CD8-positive, alpha-beta memory T cell (primary cell): ENCODE results near the gene ENOX1. TPM values are rescaled to one million over a fixed set of nuclear protein-coding genes. Genes with fewer than 3 reads are reported as not detected.

ENCODE experiments used
- CTCF ChIA-PET: fragments of 350-600 bp; sonication (Branson Sonifier 250); formaldehyde crosslinking; loops from one replicate; lab custom pipeline; 2021; ENCODE audit warnings: antibody characterized with exemption; lab: Charles Lee
- POLR2A ChIA-PET: fragments of 350-600 bp; sonication (Branson Sonifier 250); formaldehyde crosslinking; loops from one replicate; lab custom pipeline; 2021; ENCODE audit warnings: antibody characterized with exemption; lab: Charles Lee
- DNase-seq, 5 donors: peaks; one replicate each; pipeline versions ENCODE4 v3.0.0 to v3.0.0-alpha.2; 2020 to 2022; ENCODE audit warnings: mixed read lengths in 1 of 5
- H3K27ac ChIP-seq: one replicate; pipeline ENCODE4 v1.7.0; 2013; ENCODE audit warnings: low read depth, mild to moderate bottlenecking, low read length, moderate library complexity
- H3K27me3 ChIP-seq: 2 replicates; pipeline ENCODE4 v1.7.0; 2013; ENCODE audit warnings: low read length, mild to moderate bottlenecking; ENCODE audit not compliant: insufficient read depth, poor library complexity, severe bottlenecking
- H3K36me3 ChIP-seq: 2 replicates; pipeline ENCODE4 v1.7.0; 2013; ENCODE audit warnings: mild to moderate bottlenecking, low read length, moderate library complexity; ENCODE audit not compliant: insufficient read depth
- H3K4me1 ChIP-seq: 2 replicates; pipeline ENCODE4 v1.7.0; 2013; ENCODE audit warnings: mild to moderate bottlenecking, low read length, moderate library complexity; ENCODE audit not compliant: insufficient read depth
- H3K4me3 ChIP-seq: 2 replicates; pipeline ENCODE4 v1.7.0; 2013; ENCODE audit warnings: mild to moderate bottlenecking, low read length
- H3K9me3 ChIP-seq: 2 replicates; pipeline ENCODE4 v1.7.0; 2013; ENCODE audit warnings: mild to moderate bottlenecking, low read length
- H3K27ac Mint-ChIP-seq, 8 donors: one replicate each; pipeline ENCODE4 v1.8.0; 2020 to 2021; ENCODE audit warnings: mixed read lengths in 8 of 8, mild to moderate bottlenecking in 6 of 8, inconsistent platforms in 3 of 8, moderate library complexity in 3 of 8
- H3K27me3 Mint-ChIP-seq, 2 donors: one replicate each; pipeline ENCODE4 v1.8.0; 2020 to 2021; ENCODE audit warnings: mixed read lengths in 2 of 2, mild to moderate bottlenecking in 1 of 2, moderate library complexity in 1 of 2
- H3K36me3 Mint-ChIP-seq, 3 donors: one replicate each; pipeline ENCODE4 v1.8.0; 2020 to 2021; ENCODE audit warnings: mixed read lengths in 3 of 3, inconsistent platforms in 1 of 3, mild to moderate bottlenecking in 1 of 3
- H3K4me1 Mint-ChIP-seq, 3 donors: one replicate each; pipeline ENCODE4 v1.8.0; 2020 to 2021; ENCODE audit warnings: mixed read lengths in 3 of 3, inconsistent platforms in 1 of 3, mild to moderate bottlenecking in 1 of 3
- H3K4me3 Mint-ChIP-seq, 7 donors: one replicate each; pipeline ENCODE4 v1.8.0; 2020 to 2021; ENCODE audit warnings: mixed read lengths in 7 of 7, mild to moderate bottlenecking in 6 of 7, moderate library complexity in 4 of 7, inconsistent platforms in 2 of 7
- H3K9me3 Mint-ChIP-seq, 5 donors: one replicate each; pipeline ENCODE4 v1.8.0; 2020 to 2022; ENCODE audit warnings: mixed read lengths in 5 of 5, mild to moderate bottlenecking in 3 of 5, moderate library complexity in 2 of 5, inconsistent platforms in 1 of 5
- polyA plus RNA-seq: library from polyadenylated mRNA; unstranded; fragments of 300-500 nt; fragmentation: Illumina TruSeq; gene quantifications from one replicate; pipeline ENCODE4 v1.2.3, GENCODE V29; 2021
- total RNA-seq, 2 experiments: library from RNA; stranded (reverse); gene quantifications; one replicate each; pipeline ENCODE4 v1.2.3, GENCODE V29; 2021

ENOX1 gene
- total and polyA plus RNA-seq, 3 experiments from 2014 or later: 0.18 to 0.29 TPM; not detected in 1

- DNase-seq: no peak
- no peaks in the 10 kb centered on the region for H3K4me1 ChIP-seq
- H3K4me3 ChIP-seq: no peak overlapping the region
- ChIA-PET CTCF (no interaction called here), POLR2A (no interaction called here)
- H3K4me1 Mint-ChIP-seq: no peaks in the 10 kb centered on the region
- H3K36me3 Mint-ChIP-seq: no peaks in the 10 kb centered on the region
- H3K4me3 Mint-ChIP-seq: no peak overlapping the region
- no peak overlapping the region for H3K27ac Mint-ChIP-seq
- no peaks in the 10 kb centered on the region for H3K9me3 Mint-ChIP-seq
- H3K27me3 ChIP-seq: no peaks in the 10 kb centered on the region
- no peaks in the 10 kb centered on the region for H3K36me3 ChIP-seq
- H3K27me3 Mint-ChIP-seq: peaks cover 2 to 23% of the 10 kb centered on the region in 2 donors
- H3K27ac ChIP-seq: no peak overlapping the region
- H3K9me3 ChIP-seq: no peaks in the 10 kb centered on the region
These were observed 55.5 kb downstream of the ENOX1 start for GRCh38 chr13:43731296-43731695.

- peaks cover 2 to 23% of the 10 kb centered on the region in 2 donors for H3K27me3 Mint-ChIP-seq
- H3K4me1 ChIP-seq: no peaks in the 10 kb centered on the region
- ChIA-PET POLR2A (no interaction called here), CTCF (no interaction called here)
- no peak overlapping the region for H3K4me3 ChIP-seq
- no peaks in the 10 kb centered on the region for H3K27me3 ChIP-seq
- DNase-seq: no peak
- no peaks in the 10 kb centered on the region for H3K4me1 Mint-ChIP-seq
- no peaks in the 10 kb centered on the region for H3K36me3 ChIP-seq
- no peak overlapping the region for H3K27ac Mint-ChIP-seq
- H3K4me3 Mint-ChIP-seq: no peak overlapping the region
- no peaks in the 10 kb centered on the region for H3K9me3 ChIP-seq
- H3K9me3 Mint-ChIP-seq: no peaks in the 10 kb centered on the region
- H3K27ac ChIP-seq: no peak overlapping the region
- no peaks in the 10 kb centered on the region for H3K36me3 Mint-ChIP-seq
These were observed 56.1 kb downstream of the ENOX1 start for GRCh38 chr13:43730642-43731041.

- no peaks in the 10 kb centered on the region for H3K27me3 ChIP-seq
- no peaks in the 10 kb centered on the region for H3K36me3 ChIP-seq
- ChIA-PET POLR2A (no interaction called here), CTCF (no interaction called here)
- H3K4me3 ChIP-seq: no peak overlapping the region
- H3K27ac Mint-ChIP-seq: no peak overlapping the region
- H3K9me3 ChIP-seq: no peaks in the 10 kb centered on the region
- no peaks in the 10 kb centered on the region for H3K36me3 Mint-ChIP-seq
- no peak overlapping the region for H3K4me3 Mint-ChIP-seq
- no peaks in the 10 kb centered on the region for H3K4me1 Mint-ChIP-seq
- H3K4me1 ChIP-seq: no peaks in the 10 kb centered on the region
- no peak for DNase-seq
- H3K27ac ChIP-seq: no peak overlapping the region
- H3K9me3 Mint-ChIP-seq: no peaks in the 10 kb centered on the region
- peaks cover 2 to 23% of the 10 kb centered on the region in 2 donors for H3K27me3 Mint-ChIP-seq
These were observed 58.4 kb downstream of the ENOX1 start for GRCh38 chr13:43728421-43728820.

DNA sequence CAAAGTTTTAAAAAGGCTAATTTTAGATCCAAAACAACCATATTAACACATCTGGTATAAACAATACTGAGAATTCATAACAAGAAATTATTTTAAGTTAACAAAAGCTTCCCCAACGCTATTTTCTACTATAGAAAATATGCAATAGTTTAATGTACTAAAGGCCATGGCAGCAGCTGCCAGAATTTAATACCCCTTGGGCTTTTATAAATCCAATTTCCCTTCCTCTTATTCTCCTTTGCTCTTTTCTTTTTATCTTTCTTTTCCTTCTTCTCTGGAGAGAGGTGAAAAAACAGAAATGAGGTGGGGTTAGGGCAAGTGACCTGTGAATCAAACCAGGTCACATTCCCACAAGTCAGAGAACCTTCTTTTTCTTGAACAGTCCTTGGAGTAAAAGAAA, 58.9 kb downstream of the ENOX1 start:
- Histone ChIP-seq H3K27me3 (no peaks in the 10 kb centered on the region), H3K4me3 (no peak overlapping the region), H3K4me1 (no peaks in the 10 kb centered on the region), H3K27ac (no peak overlapping the region), H3K9me3 (no peaks in the 10 kb centered on the region), H3K36me3 (no peaks in the 10 kb centered on the region)
- no peak overlapping the region for H3K27ac Mint-ChIP-seq
- H3K4me1 Mint-ChIP-seq: no peaks in the 10 kb centered on the region
- no peaks in the 10 kb centered on the region for H3K9me3 Mint-ChIP-seq
- peaks cover 2 to 23% of the 10 kb centered on the region in 2 donors for H3K27me3 Mint-ChIP-seq
- H3K36me3 Mint-ChIP-seq: no peaks in the 10 kb centered on the region
- no peak for DNase-seq
- POLR2A ChIA-PET: no interaction called here
- CTCF ChIA-PET: no interaction called here
- no peak overlapping the region for H3K4me3 Mint-ChIP-seq

- no peaks in the 10 kb centered on the region for H3K36me3 ChIP-seq
- peaks cover 0 to 3% (median 0%) of the 10 kb centered on the region in 3 donors for H3K36me3 Mint-ChIP-seq
- peaks cover 0 to 2% (median 0%) of the 10 kb centered on the region in 5 donors for H3K9me3 Mint-ChIP-seq
- H3K9me3 ChIP-seq: no peaks in the 10 kb centered on the region
- H3K4me3 ChIP-seq: no peak overlapping the region
- H3K4me1 Mint-ChIP-seq: no peaks in the 10 kb centered on the region
- H3K27ac Mint-ChIP-seq: no peak overlapping the region
- ChIA-PET CTCF (no interaction called here), POLR2A (no interaction called here)
- H3K27ac ChIP-seq: no peak overlapping the region
- no peaks in the 10 kb centered on the region for H3K4me1 ChIP-seq
- no peak for DNase-seq
- H3K4me3 Mint-ChIP-seq: no peak overlapping the region
- H3K27me3 ChIP-seq: no peaks in the 10 kb centered on the region
- H3K27me3 Mint-ChIP-seq: peaks cover 2 to 10% of the 10 kb centered on the region in 2 donors
These were observed 61.3 kb downstream of the ENOX1 start for GRCh38 chr13:43725460-43725859.

DNA sequence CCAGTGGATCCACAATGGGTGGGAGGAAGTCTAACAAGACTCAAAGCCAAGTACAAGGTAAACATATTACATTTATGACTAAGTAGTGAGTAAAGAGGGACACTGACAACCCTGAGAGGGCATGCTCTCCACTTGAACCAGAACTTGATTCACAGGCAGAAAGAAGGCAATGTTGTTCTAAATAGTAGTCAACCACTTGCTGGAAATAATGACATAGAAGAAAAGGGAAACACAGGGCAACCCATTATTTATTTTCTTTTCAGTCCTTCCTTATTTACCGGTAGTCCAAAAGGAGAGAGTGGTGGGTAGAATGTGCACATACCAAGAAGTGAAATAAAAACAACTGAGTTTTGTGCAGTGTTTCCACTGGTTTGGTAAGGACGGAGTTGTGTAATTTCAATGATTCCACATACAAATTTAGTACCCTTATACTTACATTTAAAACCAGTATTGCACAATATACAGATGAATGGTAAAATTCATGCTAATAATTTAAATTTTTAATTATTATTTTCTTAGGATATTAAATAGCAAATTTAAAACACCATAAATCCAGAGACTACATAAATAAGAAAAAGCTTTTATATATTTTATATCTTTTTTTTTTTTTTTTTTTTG, 65.9 kb downstream of the ENOX1 start:
- Histone ChIP-seq H3K27ac (no peak overlapping the region), H3K9me3 (no peaks in the 10 kb centered on the region), H3K36me3 (no peaks in the 10 kb centered on the region), H3K4me1 (no peaks in the 10 kb centered on the region), H3K4me3 (no peak overlapping the region), H3K27me3 (no peaks in the 10 kb centered on the region)
- ChIA-PET POLR2A (no interaction called here), CTCF (no interaction called here)
- H3K36me3 Mint-ChIP-seq: peaks cover 0 to 3% (median 0%) of the 10 kb centered on the region in 3 donors
- H3K27ac Mint-ChIP-seq: no peak overlapping the region
- peaks cover 0 to 12% of the 10 kb centered on the region in 2 donors for H3K27me3 Mint-ChIP-seq
- no peaks in the 10 kb centered on the region for H3K4me1 Mint-ChIP-seq
- no peak overlapping the region for H3K4me3 Mint-ChIP-seq
- H3K9me3 Mint-ChIP-seq: peaks cover 0 to 2% (median 0%) of the 10 kb centered on the region in 5 donors
- DNase-seq: no peak

DNA sequence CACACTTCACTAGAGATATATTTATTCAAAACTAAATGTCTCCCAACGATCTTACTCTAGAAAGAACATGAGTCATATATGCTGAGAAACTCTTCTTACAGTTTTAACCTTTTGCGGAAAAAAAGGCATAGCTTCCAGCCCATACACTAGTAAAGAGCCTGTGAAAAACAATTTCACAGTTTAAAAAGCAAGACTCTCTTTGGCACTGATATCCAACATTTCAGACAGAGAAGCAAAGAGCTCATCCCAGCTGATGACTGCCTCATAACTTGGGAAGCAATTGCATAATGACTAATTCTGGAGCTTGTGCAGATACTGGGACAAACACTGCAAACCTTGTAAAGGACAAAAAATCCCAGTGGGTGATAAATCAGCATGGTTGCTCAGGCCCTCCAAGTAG, 88.0 kb downstream of the ENOX1 start:
- Histone ChIP-seq H3K36me3 (no peaks in the 10 kb centered on the region), H3K4me1 (no peaks in the 10 kb centered on the region), H3K9me3 (no peaks in the 10 kb centered on the region), H3K4me3 (no peak overlapping the region), H3K27me3 (no peaks in the 10 kb centered on the region), H3K27ac (no peak overlapping the region)
- no peak overlapping the region for H3K4me3 Mint-ChIP-seq
- ChIA-PET POLR2A (no interaction called here), CTCF (no interaction called here)
- peaks cover 0 to 20% of the 10 kb centered on the region in 2 donors for H3K27me3 Mint-ChIP-seq
- H3K4me1 Mint-ChIP-seq: no peaks in the 10 kb centered on the region
- no peak for DNase-seq
- no peaks in the 10 kb centered on the region for H3K9me3 Mint-ChIP-seq
- H3K27ac Mint-ChIP-seq: no peak overlapping the region
- H3K36me3 Mint-ChIP-seq: no peaks in the 10 kb centered on the region

- H3K27ac Mint-ChIP-seq: no peak overlapping the region
- Histone ChIP-seq H3K4me1 (no peaks in the 10 kb centered on the region), H3K36me3 (no peaks in the 10 kb centered on the region), H3K27me3 (no peaks in the 10 kb centered on the region), H3K9me3 (no peaks in the 10 kb centered on the region), H3K4me3 (no peak overlapping the region), H3K27ac (no peak overlapping the region)
- no peak for DNase-seq
- no peaks in the 10 kb centered on the region for H3K4me1 Mint-ChIP-seq
- ChIA-PET CTCF (no interaction called here), POLR2A (no interaction called here)
- peaks cover 0 to 16% of the 10 kb centered on the region in 2 donors for H3K27me3 Mint-ChIP-seq
- H3K36me3 Mint-ChIP-seq: no peaks in the 10 kb centered on the region
- H3K9me3 Mint-ChIP-seq: no peaks in the 10 kb centered on the region
- no peak overlapping the region for H3K4me3 Mint-ChIP-seq
These were observed 88.8 kb downstream of the ENOX1 start for GRCh38 chr13:43698009-43698408.
